ENCODE results near the gene UNC13C. TPM values are rescaled to one million over a fixed set of nuclear protein-coding genes. Genes with fewer than 3 reads are reported as not detected.

The UNC13C gene
- polyA plus RNA-seq, 1 of the 3 experiments (the other 2 are of a cell fraction) = not detected

DNA sequence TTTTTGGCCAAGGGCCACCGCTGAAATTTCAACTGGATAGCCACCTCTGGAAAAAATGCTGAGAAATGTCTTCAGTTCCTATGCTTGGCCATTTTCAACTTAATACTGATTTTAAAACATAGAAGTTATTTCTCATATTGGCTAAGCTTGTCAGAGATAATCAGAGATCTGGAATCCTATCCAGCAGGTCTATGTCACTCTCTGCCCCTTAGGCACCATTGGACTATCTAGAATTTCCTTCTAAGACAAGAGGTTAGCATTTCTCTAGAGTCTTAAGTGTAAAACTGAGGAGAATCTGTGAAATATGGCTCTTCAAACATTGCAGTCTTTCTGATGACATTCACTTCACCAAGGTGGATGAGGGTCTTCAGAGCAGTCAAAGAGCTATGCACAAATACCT, 597.3 kb downstream of the UNC13C start:
- Histone ChIP-seq H3K27ac (ENCODE audit: low read depth in 2 of 2, low read length in 1 of 2) (no peak overlapping the region), H4K20me1 (ENCODE audit: insufficient read depth) (no peaks in the 10 kb centered on the region), H3K4me1 (ENCODE audit: control insufficient read depth in 1 of 2, insufficient read depth in 2 of 2, low read depth in 1 of 2, low read length in 1 of 2) (no peaks in the 10 kb centered on the region), H3K9me3 (no peaks in the 10 kb centered on the region), H3K9me2 (no peaks in the 10 kb centered on the region), H3K79me2 (ENCODE audit: insufficient read depth) (no peaks in the 10 kb centered on the region), H3K4me2 (no peak overlapping the region), H3K36me3 (replicated peaks in 1 of 2; ENCODE audit: control insufficient read depth in 1 of 2, insufficient read depth in 2 of 2, low read length in 1 of 2) (no peaks in the 10 kb centered on the region), H2AFZ (ENCODE audit: low read depth) (no peak overlapping the region), H3F3A (replicated peaks; ENCODE audit: insufficient read depth) (no peaks in the 10 kb centered on the region), H3K9ac (no peak overlapping the region), H3K27me3 (ENCODE audit: insufficient read depth) (no peaks in the 10 kb centered on the region), H3K4me3 (ENCODE audit: low read depth in 2 of 2, low read length in 1 of 2) (no peak overlapping the region)
- DNase-seq = no peak
- ChIA-PET POLR2A (no interaction called here), CTCF (no interaction called here)
- TF ChIP-seq USF2 (IDR thresholded peaks at IDR 0.05; ENCODE audit: borderline replicate concordance, low read depth, low read length) (no peak), YY1 (IDR thresholded peaks at IDR 0.05; ENCODE audit: low read depth) (no peak), RXRA (IDR thresholded peaks at IDR 0.05; ENCODE audit: borderline replicate concordance, low read depth) (no peak), IRF3 (IDR thresholded peaks at IDR 0.05; ENCODE audit: low read depth, low read length) (no peak)
- WGBS (ENCODE audit: low lambda C conversion rate) = 6% methylated on average over 1 of the region's 1 CpG

- 6% methylated on average over 4 of the region's 4 CpGs for WGBS (ENCODE audit: low lambda C conversion rate)
- Histone ChIP-seq H3K36me3 (replicated peaks in 1 of 2; ENCODE audit: control insufficient read depth in 1 of 2, insufficient read depth in 2 of 2, low read length in 1 of 2) (no peaks in the 10 kb centered on the region), H3K4me3 (ENCODE audit: low read depth in 2 of 2, low read length in 1 of 2) (no peak overlapping the region), H2AFZ (ENCODE audit: low read depth) (no peak overlapping the region), H3K27me3 (ENCODE audit: insufficient read depth) (no peaks in the 10 kb centered on the region), H3F3A (replicated peaks; ENCODE audit: insufficient read depth) (no peaks in the 10 kb centered on the region), H3K27ac (ENCODE audit: low read depth in 2 of 2, low read length in 1 of 2) (no peak overlapping the region), H3K4me1 (ENCODE audit: control insufficient read depth in 1 of 2, insufficient read depth in 2 of 2, low read depth in 1 of 2, low read length in 1 of 2) (no peaks in the 10 kb centered on the region), H3K9me3 (no peaks in the 10 kb centered on the region), H3K9ac (no peak overlapping the region), H3K79me2 (ENCODE audit: insufficient read depth) (no peaks in the 10 kb centered on the region), H4K20me1 (ENCODE audit: insufficient read depth) (no peaks in the 10 kb centered on the region), H3K9me2 (no peaks in the 10 kb centered on the region), H3K4me2 (no peak overlapping the region)
- POLR2A ChIA-PET = no interaction called here
- CTCF ChIA-PET = no interaction called here
- DNase-seq = no peak
- TF ChIP-seq NFIC (IDR thresholded peaks at IDR 0.05; ENCODE audit: borderline replicate concordance) (no peak), GABPA (IDR thresholded peaks at IDR 0.05; ENCODE audit: low read depth) (no peak), FOXM1 (IDR thresholded peaks at IDR 0.05; ENCODE audit: low read depth) (no peak), USF1 (IDR thresholded peaks at IDR 0.05; ENCODE audit: borderline replicate concordance, low read depth) (no peak), RFX5 (IDR thresholded peaks at IDR 0.05; ENCODE audit: low read length) (no peak), MEF2A (IDR thresholded peaks at IDR 0.05; ENCODE audit: borderline replicate concordance, low read depth) (no peak), GATA2 (CRISPR knock-in tag; IDR thresholded peaks at IDR 0.05) (no peak), SIN3A (IDR thresholded peaks at IDR 0.05; ENCODE audit: borderline replicate concordance, low read depth, low read length) (no peak)
These were observed 598.2 kb downstream of the UNC13C start for GRCh38 chr15:54576298-54576935.
